GDM1 (cell line): ENCODE results near the gene LMX1B.
"Not testable (repeated sequence)": the region's sequence is repeated elsewhere in the genome, so short reads cannot be mapped to it uniquely, and the experiment has no call there.

Source experiments
- DNase-seq: peaks from one replicate; lab custom pipeline; 2025; lab: John Stamatoyannopoulos, UW

LMX1B gene

GRCh38 chr9:126613651-126614050 lies at the start of gene LMX1B:
Gene LMX1B (plus strand): TSS chr9:126613928. CDS start chr9:126614450, 522 bp downstream.
- DNase-seq, result no peak

GRCh38 chr9:126564128-126564527 lies 49.6 kb upstream of the LMX1B start:
- DNase-seq, result no peak

- DNase-seq, result no peak
These were observed 49.0 kb upstream of the LMX1B start for GRCh38 chr9:126564716-126565115.

DNA sequence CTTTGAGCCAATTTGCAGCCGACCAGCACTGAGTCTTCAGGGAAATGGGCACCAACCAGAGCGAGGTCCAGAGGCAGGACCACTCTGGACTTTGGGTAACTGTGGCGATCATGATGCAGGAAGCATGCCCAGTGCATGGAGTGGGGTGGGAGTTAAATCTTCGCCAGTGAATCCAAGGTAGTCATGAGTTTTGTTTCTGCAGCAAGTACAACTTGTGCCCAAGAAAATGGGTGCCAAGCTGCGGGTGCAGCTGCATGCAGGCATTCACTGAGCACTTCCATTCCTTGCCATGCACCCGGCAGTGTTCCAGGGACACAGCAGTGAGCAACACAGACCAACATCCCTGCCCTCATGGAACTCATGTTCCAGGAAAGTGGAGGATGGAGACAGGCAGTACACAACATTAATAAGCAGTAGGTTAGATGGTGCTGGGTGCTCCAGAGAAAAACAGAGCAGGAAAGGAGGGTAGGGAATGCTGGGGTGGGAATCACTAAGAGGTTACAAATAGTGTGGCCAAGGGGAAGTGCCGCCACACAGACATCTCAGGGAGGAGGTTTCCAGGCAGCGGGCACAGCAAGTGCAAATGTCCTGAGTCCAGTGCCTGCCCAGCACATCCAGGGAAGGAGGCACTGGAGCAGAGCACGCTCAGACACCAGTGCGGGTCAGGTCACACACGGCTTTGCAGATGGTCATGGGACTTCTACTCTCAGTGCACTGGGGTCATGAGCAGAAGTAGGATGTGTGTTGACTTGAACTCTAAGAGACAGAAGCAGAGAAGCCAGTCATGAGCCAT lies 48.2 kb upstream of the LMX1B start:
- no peak for DNase-seq

DNA sequence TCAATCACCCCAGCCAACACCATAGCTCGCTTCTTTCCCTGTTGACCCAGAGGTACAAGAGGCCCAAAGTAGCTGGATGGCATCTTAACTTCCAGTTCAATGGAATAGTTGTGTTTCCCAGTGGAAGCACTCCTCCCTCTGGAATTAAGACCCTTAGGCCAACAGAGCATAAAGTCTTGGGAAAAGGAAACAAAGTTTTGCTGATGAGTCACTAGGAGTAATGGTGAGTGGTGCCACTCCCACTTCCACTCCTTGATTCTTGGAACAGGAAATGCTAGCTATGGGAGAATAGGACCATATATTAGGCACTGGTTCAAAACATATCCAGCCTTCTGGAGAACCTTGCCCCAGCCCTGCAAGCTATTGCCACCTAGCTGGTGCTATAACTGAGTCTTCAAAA lies 44.7 kb upstream of the LMX1B start:
- no peak for DNase-seq

DNA sequence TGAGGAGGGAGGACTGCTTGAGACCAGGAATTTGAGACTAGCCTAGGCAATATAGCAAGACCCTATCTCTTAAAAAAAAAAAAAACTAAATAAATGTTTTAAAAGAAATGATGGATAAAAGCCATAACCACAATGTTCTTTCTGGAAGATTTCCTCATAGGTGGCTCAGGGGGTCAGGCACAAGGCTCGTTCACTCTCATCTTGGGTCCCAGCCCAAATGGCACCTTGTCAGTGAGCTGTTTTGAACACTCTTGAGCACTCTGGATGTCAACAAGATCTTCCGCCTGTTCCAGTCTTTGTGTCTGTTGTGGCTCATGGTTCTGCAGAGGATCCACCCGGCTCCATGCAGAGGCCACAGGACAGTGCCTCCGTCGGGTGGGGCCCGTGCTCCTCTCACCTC lies 35.7 kb upstream of the LMX1B start:
- no peak for DNase-seq

- DNase-seq, result not testable (repeated sequence)
These were observed 33.4 kb upstream of the LMX1B start for GRCh38 chr9:126580319-126580718.

DNA sequence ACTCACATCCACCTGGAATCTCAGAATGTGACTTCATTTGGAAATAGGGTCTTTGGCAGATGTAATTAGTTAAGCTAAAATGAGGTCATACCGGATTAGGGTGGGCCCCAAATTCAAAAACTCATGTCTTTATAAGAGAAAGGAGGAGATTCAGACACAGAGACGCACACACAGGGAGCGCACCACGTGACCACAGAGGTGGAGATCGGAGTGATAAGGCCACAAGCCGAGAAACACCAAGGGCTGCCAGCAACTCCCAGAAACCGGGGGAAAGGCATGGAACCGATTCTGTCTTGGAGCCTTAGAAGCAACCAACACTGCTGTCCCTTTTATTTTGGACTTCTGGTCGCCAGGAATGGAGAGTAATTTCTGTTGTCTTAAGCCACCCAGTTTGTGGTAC lies 31.8 kb upstream of the LMX1B start:
- DNase-seq, result no peak

DNA sequence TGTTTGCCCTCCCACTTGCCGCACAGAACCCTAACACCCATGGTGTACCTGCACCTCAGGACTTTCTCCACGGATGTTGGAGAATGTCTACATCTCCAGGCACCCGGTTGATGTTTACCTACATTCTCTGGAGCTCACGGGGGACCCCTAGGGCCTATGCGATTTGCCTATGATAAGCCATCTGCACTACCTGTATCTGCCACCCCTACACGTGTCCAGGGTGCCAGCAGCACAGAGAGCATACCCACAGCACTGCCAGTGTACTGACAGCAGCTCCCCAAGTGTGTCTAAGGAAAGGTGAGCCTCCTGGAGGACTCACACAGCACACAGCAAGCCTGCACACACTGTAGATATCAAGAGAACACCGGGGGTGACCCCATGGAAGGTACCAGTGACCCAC lies 31.3 kb upstream of the LMX1B start:
- no peak for DNase-seq

GRCh38 chr9:126583144-126583760 lies 30.5 kb upstream of the LMX1B start:
- DNase-seq, result no peak

- DNase-seq, result no peak
These were observed 29.1 kb upstream of the LMX1B start for GRCh38 chr9:126584611-126585010.

DNA sequence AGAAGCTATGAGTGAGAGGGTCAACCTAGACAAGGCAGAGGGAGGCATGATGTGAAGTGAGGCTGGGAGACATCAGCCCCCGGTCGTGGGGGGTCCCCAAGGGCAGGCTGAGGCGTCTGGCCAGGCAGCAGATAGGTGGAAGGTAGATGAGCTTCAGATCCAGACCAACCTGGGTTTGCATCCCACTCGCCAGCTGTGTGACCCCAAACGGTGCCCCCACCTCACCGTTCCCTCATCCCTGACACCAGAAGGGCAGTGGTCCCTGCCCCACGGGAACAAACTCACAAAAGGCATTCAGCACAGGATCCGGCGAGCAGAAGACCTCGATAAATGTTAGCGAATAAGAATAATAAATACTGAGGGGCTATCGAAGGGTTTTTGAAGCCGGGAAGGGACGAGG lies 27.5 kb upstream of the LMX1B start:
- no peak for DNase-seq

GRCh38 chr9:126587187-126588185 lies 26.2 kb upstream of the LMX1B start:
- no peak for DNase-seq

DNA sequence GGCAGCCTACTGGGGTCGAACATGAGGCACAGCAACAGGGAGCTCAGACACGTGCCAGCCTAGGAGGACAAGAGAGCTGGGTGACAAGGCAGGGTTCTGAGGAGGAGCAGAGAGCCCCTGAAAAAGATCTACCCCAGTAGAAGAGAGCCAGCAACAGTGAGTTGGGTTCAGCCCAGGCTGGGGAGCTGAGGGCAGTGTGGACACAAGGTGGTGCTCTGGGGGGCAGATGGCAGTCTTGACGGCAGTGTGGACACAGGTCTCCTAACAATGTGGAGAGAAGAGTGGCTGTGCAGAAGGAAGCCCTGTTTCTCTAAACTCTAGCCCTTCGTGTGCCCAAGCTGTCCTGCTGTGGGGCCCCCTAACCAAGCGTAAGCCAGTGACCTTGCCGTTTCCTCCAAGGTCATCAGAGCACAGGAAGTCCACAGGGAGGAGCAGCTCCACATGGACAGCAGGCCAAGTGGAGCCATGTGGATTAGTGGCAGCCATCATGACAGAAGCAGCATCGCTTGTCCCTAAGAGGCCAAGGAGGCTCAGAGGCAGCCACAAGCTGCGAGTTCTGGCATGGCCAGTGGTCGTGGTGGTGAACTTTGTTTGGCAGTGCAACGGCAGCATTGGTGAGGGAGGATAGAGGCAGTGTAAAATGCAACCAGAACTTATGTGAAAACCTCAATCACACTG lies 25.1 kb upstream of the LMX1B start:
- DNase-seq, result no peak

GRCh38 chr9:126589349-126589748 lies 24.4 kb upstream of the LMX1B start:
- no peak for DNase-seq

- no peak for DNase-seq
These were observed 22.6 kb upstream of the LMX1B start for GRCh38 chr9:126591083-126591482.

DNA sequence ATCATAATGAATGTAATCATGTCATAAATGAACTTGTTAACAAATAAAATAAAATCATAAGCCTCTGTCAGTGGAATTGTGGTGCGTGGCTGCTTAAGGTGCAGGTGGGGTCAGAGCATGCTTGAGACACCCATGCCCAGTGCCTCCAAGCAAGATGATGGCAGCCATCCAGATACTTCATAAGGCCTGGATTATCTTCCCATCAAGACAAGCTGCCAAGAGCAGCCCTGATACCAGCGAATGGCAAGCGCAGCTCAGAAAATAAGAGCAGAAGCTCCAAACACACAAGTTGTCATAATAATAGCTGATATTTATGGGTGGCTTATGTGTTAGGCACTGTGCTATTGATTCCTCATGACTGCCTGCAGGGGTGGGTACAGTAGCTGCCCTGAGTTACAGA lies 21.8 kb upstream of the LMX1B start:
- no peak for DNase-seq

DNA sequence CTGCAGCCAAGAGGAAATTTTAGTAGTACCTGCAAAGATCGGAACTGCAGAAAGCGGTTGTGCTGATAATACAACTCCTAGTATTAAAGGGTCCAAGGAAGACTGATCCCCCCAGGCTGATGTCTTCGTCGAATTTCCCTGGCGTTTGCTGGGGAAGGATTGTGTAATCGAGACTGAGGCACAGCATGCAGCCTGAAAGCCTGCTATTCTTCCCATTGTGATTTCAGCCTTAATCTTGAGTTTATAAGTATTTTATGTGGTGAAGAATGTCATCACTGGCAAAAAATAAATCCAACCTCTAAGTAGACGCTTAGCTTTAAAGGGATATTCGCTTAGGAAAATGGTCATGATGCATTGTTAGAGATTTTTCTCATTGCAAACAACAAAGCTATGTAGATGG lies 21.3 kb upstream of the LMX1B start:
- DNase-seq, result no peak

DNA sequence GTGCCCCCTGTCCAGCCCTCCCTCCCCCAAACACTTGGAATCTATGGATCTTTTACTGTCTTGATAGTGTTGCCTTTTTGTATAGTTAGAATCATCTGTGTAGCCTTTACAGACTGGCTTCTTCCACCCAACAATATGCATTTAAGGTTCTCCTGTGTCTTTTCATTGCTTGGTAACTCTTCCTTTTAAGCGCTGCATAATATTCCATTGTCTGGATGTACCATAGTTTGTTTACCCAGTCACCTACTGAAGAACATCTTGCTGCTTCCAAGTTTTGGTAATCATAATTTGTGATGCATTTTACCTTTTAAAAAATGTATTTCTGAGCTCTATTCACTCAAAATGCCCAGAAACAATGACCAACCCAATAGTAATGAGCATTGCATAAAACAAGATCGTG lies 17.7 kb upstream of the LMX1B start:
- no peak for DNase-seq

DNA sequence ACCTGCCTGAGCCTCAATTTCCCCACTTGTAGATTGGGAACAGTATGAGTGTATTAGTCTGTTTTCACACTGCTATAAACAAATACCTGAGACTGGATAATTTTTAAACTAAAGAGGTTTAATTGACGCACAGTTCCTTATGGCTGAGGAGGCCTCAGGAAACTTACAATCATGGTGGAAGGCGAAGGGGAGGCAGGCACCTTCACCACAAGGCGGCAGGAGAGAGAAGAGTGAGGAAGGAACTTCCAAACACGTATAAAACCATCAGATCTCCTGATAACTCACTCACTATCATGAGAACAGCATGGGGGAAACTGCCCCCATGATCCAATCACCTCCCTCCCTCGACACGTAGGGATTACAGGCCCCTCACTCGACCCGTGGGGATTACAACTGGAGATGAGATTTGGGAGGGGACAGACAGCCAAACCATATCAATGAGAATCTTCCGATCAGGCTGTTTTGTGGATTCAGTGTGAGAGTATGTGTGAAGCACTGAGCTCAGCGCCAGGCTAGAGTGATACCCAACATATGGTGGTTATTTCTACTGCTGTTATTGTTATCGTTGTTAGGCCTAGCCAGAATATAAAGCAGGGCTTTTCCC lies 14.6 kb upstream of the LMX1B start:
- no peak for DNase-seq
